HEK293T (cell line): ENCODE results near the gene CAP2.

Source experiments
- CTCF ChIA-PET: fragments of 350-600 bp; formaldehyde crosslinking; extraction: SDS; loops from one replicate; lab custom pipeline; 2021; ENCODE audit warnings: antibody characterized with exemption, inconsistent platforms; lab: Yijun Ruan, JAX
- POLR2A ChIA-PET: fragments of 350-600 bp; formaldehyde crosslinking; extraction: SDS; loops from one replicate; lab custom pipeline; 2020; ENCODE audit warnings: antibody characterized with exemption, inconsistent platforms; lab: Yijun Ruan, JAX
- DNase-seq: peaks from one replicate; pipeline ENCODE4 v3.0.0; 2012; ENCODE audit warnings: mixed read lengths; ENCODE audit errors: extremely low spot score
- ARNT ChIP-seq: fragments of 450-650 bp; IDR thresholded peaks from 2 replicates; pipeline ENCODE4 v1.6.1; 2017; ENCODE audit warnings: mild to moderate bottlenecking
- BHLHE40 ChIP-seq: fragments of 450-650 bp; IDR thresholded peaks from 2 replicates; pipeline ENCODE4 v1.6.1; 2016; ENCODE audit warnings: mild to moderate bottlenecking, moderate library complexity, borderline replicate concordance
- CTBP1 ChIP-seq: fragments of 450-650 bp; IDR thresholded peaks from 2 replicates; pipeline ENCODE4 v1.6.1; 2016; ENCODE audit warnings: borderline replicate concordance
- ELF4 ChIP-seq: fragments of 450-650 bp; IDR thresholded peaks from 2 replicates; pipeline ENCODE4 v1.6.1; 2017; ENCODE audit warnings: antibody characterized with exemption
- FOXA1 ChIP-seq: fragments of 450-650 bp; IDR thresholded peaks from 2 replicates; pipeline ENCODE4 v1.6.1; 2016; ENCODE audit warnings: mild to moderate bottlenecking
- FOXK2 ChIP-seq: fragments of 450-650 bp; IDR thresholded peaks from 2 replicates; pipeline ENCODE4 v1.6.1; 2016; ENCODE audit warnings: mild to moderate bottlenecking
- FOXM1 ChIP-seq: fragments of 450-650 bp; IDR thresholded peaks from 2 replicates; pipeline ENCODE4 v1.6.1; 2017; ENCODE audit warnings: mild to moderate bottlenecking, borderline replicate concordance
- HDGF ChIP-seq: fragments of 450-650 bp; IDR thresholded peaks from 2 replicates; pipeline ENCODE4 v1.6.1; 2017; ENCODE audit warnings: antibody characterized with exemption, borderline replicate concordance
- L3MBTL2 ChIP-seq: fragments of 450-650 bp; conservative IDR thresholded peaks from 2 replicates; pipeline ENCODE4 v1.6.1; 2016; ENCODE audit warnings: mild to moderate bottlenecking
- LEF1 ChIP-seq: fragments of 450-650 bp; IDR thresholded peaks from 2 replicates; pipeline ENCODE4 v1.6.1; 2017; ENCODE audit warnings: mild to moderate bottlenecking, borderline replicate concordance
- NFRKB ChIP-seq: fragments of 450-650 bp; IDR thresholded peaks from 2 replicates; pipeline ENCODE4 v1.6.1; 2016; ENCODE audit warnings: mild to moderate bottlenecking, moderate library complexity
- PKNOX1 ChIP-seq: fragments of 450-650 bp; IDR thresholded peaks from 2 replicates; pipeline ENCODE4 v1.6.1; 2016
- SP1 ChIP-seq: fragments of 450-650 bp; IDR thresholded peaks from 2 replicates; pipeline ENCODE4 v1.6.1; 2017
- SUZ12 ChIP-seq: fragments of 450-650 bp; IDR thresholded peaks from 2 replicates; pipeline ENCODE4 v1.6.1; 2016; ENCODE audit warnings: mild to moderate bottlenecking
- TARDBP ChIP-seq: fragments of 450-650 bp; IDR thresholded peaks from 2 replicates; pipeline ENCODE4 v1.6.1; 2016
- ZNF384 ChIP-seq: fragments of 450-650 bp; IDR thresholded peaks from 2 replicates; pipeline ENCODE4 v1.6.1; 2016

Gene CAP2

DNA sequence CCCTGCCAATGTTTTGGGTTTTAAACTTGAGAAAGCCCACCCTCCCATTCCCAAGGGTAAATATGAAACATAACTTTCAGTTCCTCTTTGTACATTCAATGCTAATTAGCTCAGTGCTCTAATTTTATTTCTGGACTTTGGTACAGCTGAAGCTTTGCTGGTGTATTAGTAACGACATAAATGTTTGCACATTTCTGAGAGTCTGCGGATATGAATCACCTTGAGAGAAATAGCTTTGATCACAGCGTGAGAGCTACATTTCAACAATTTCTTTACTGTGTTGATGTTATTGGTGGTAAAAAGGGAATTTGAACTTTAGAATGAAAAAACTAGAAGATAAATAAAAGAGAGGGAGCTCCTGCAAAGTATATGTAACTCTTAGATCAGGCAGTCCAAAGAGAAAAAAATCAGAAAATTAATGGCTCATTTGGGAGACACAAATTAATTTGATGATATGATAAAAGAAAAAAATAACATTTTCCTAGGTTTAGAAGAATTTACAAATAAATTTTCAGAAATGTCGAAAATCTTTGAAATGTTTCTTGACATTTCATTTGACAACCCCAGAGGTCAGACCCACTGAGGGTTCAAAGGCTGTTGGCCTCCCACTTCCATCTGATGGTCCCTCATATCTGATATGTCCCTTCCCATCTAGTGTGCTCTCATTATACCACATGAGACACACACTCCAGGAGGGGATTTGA lies 38.5 kb upstream of the CAP2 start:
- DNase-seq = no peak
- ChIA-PET CTCF (no interaction called here), POLR2A (no interaction called here)
- TF ChIP-seq ELF4 = no peak
- no peak for TF ChIP-seq BHLHE40
- TF ChIP-seq FOXM1 = no peak
- no peak for TF ChIP-seq TARDBP
- no peak for TF ChIP-seq FOXK2
- TF ChIP-seq CTBP1 = no peak
- TF ChIP-seq HDGF = no peak
- TF ChIP-seq SUZ12 = no peak
- TF ChIP-seq ZNF384 = no peak
- no peak for TF ChIP-seq L3MBTL2
- TF ChIP-seq LEF1 = no peak
- TF ChIP-seq FOXA1 = no peak
- no peak for TF ChIP-seq SP1
- no peak for TF ChIP-seq ARNT
- TF ChIP-seq NFRKB = no peak
- TF ChIP-seq PKNOX1 = no peak

DNA sequence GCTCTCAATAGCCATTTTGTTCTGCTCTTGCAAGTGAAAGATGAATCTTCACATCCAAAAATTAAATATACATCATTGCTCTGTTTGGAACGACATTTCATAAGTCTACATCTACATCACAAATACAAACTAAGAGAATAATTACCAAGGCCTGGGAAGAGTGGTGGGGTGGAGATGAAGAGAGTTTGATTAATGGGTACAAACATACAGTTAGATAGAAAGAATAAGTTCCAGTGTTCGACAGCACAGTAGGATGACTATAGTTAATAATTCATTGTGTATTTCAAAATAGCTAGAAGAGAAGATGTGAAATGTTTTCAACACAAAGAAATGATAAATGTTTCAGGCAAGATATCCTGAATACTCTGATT lies 38.0 kb upstream of the CAP2 start:
- ChIA-PET POLR2A (no interaction called here), CTCF (no interaction called here)
- no peak for DNase-seq
- TF ChIP-seq ELF4 = no peak
- TF ChIP-seq ZNF384 = no peak
- no peak for TF ChIP-seq FOXM1

- no peak for DNase-seq
- CTCF ChIA-PET = interaction anchor here (0.6 kb wide), 1 partner anchor 803 kb away, joined by 3 read pairs; no protein-coding TSS in a partner anchor
- no peak for TF ChIP-seq CTBP1
- no peak for TF ChIP-seq PKNOX1
- TF ChIP-seq LEF1 = no peak
- TF ChIP-seq FOXK2 = no peak
- no peak for TF ChIP-seq FOXM1
- TF ChIP-seq ZNF384 = no peak
- no peak for TF ChIP-seq NFRKB
- TF ChIP-seq ELF4 = no peak
- POLR2A ChIA-PET = no interaction called here
Measured at GRCh38 chr6:17358515-17358914, 34.9 kb upstream of the CAP2 start.

DNA sequence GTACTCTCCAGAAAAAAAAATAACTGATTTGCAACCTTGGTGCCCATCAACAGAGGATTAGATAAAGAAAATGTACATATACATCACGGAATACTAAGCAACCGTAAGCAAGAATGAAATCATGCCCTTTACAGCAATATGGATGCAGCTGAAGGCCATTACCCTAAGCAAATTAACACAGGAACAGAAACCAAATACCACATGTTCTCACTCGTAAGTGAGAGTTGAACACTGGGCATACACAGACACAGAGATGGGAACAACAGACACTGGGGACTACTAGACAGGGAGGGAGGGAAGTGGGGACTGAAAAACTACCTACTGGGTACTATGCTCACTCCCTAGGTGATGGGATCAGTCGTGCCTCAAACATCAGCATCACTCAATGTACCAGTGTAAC lies 32.8 kb upstream of the CAP2 start:
- no peak for TF ChIP-seq CTBP1
- TF ChIP-seq ARNT = no peak
- no peak for DNase-seq
- POLR2A ChIA-PET = no interaction called here
- CTCF ChIA-PET = no interaction called here

DNA sequence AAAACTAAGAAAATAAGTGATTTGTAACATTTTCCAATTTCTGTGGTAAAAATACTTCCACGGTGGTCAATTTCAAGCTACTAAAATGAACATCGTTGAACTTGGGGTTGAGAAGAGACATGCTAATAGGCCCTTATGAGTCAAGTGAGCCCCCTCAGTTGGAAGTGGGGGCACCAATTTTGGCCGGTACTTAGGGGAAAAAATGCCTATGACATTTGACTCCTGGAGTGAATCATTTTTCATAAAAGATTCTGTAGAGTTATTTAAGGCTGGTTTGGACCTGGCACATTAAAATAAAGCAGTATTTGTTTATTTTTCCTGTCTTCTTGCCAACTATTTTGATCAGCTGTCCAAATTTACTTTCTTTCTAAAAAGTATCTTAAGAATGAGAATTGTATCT lies 32.4 kb upstream of the CAP2 start:
- POLR2A ChIA-PET = no interaction called here
- CTCF ChIA-PET = no interaction called here
- DNase-seq = no peak
- no peak for TF ChIP-seq LEF1
- TF ChIP-seq HDGF = no peak
- TF ChIP-seq FOXM1 = no peak
- no peak for TF ChIP-seq NFRKB
- TF ChIP-seq CTBP1 = no peak
- no peak for TF ChIP-seq ZNF384
- TF ChIP-seq SUZ12 = no peak
- TF ChIP-seq SP1 = no peak
- TF ChIP-seq ELF4 = no peak
- TF ChIP-seq FOXK2 = no peak
- no peak for TF ChIP-seq ARNT
- no peak for TF ChIP-seq TARDBP

DNA sequence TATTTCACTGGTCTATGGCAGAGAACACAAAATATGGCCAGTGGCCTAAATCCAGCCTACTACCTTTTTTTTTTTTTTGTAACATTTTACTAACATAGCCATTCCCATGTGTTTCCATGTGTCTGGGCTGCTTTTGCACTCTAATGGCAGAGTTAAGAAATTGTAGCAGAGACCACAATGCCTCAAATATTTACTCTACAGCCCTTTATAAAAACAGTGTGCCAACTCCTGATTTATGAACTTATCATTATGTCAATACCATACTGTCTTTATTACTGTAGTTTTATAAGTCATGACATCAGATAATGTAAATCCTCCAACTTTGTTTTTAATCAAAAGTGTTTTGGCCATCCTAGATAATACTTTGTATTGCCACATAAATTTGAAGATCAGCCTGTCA lies 27.4 kb upstream of the CAP2 start:
- POLR2A ChIA-PET = no interaction called here
- no peak for DNase-seq
- TF ChIP-seq FOXA1 (no peak), ARNT (no peak), HDGF (no peak), LEF1 (no peak), BHLHE40 (no peak), PKNOX1 (no peak), TARDBP (no peak), CTBP1 (no peak), FOXK2 (no peak), ELF4 (no peak), NFRKB (no peak), L3MBTL2 (no peak), FOXM1 (no peak), SP1 (no peak), ZNF384 (no peak), SUZ12 (no peak)
- CTCF ChIA-PET = no interaction called here

GRCh38 chr6:17367868-17368267 lies 25.5 kb upstream of the CAP2 start:
- POLR2A ChIA-PET = no interaction called here

More at GRCh38 chr6:17367868-17368267, 25.5 kb upstream of the CAP2 start:
- no peak for DNase-seq
- TF ChIP-seq TARDBP = no peak
- TF ChIP-seq SP1 = no peak
- TF ChIP-seq NFRKB = no peak
- CTCF ChIA-PET = no interaction called here
